Neural crest cell (in vitro differentiated cells): ENCODE data around the gene CXCL13. TPM values are rescaled to one million over a fixed set of nuclear protein-coding genes. Genes with fewer than 3 reads are reported as not detected.

ENCODE experiments used
- DNase-seq: peaks from one replicate; pipeline ENCODE4 v3.0.0; 2021; ENCODE audit warnings: low read depth, mixed read lengths, low spot score
- H3K27ac Mint-ChIP-seq: one replicate; pipeline ENCODE4 v1.8.0; 2021; ENCODE audit warnings: mild to moderate bottlenecking, mixed read lengths; ENCODE audit not compliant: unreplicated experiment
- H3K27me3 Mint-ChIP-seq: 2 replicates; pipeline ENCODE4 v1.8.0; 2021; ENCODE audit warnings: low read depth, mild to moderate bottlenecking, mixed read lengths
- H3K36me3 Mint-ChIP-seq: 2 replicates; pipeline ENCODE4 v1.8.0; 2021; ENCODE audit warnings: low read depth, mild to moderate bottlenecking, mixed read lengths
- H3K4me1 Mint-ChIP-seq: 2 replicates; pipeline ENCODE4 v1.8.0; 2021; ENCODE audit warnings: mixed read lengths
- H3K4me3 Mint-ChIP-seq: one replicate; pipeline ENCODE4 v1.8.0; 2021; ENCODE audit warnings: mild to moderate bottlenecking, mixed read lengths
- H3K9me3 Mint-ChIP-seq: 2 replicates; pipeline ENCODE4 v1.8.0; 2021; ENCODE audit warnings: mixed read lengths
- CTCF ChIP-seq: fragments of 200-600 bp; sonication (generic); conservative IDR thresholded peaks from 2 replicates; pipeline ENCODE4 v1.5.0; 2021; ENCODE audit warnings: antibody characterized with exemption, mild to moderate bottlenecking
- total RNA-seq: library from RNA; stranded (reverse); gene quantifications from 2 replicates; pipeline ENCODE4 v1.2.1, GENCODE V29; 2021

CXCL13 gene
- total RNA-seq, 1 donor from 2014 or later: not detected

- H3K4me1 Mint-ChIP-seq: peaks cover 9% of the 10 kb centered on the region
- no peak overlapping the region for H3K4me3 Mint-ChIP-seq
- no peaks in the 10 kb centered on the region for H3K36me3 Mint-ChIP-seq
- H3K27ac Mint-ChIP-seq: no peak overlapping the region
- peaks cover 7% of the 10 kb centered on the region for H3K9me3 Mint-ChIP-seq
- H3K27me3 Mint-ChIP-seq: no peaks in the 10 kb centered on the region
- no peak for TF ChIP-seq CTCF
- DNase-seq: no peak
Observed at GRCh38 chr4:77615153-77615552, 9.5 kb downstream of the CXCL13 start.

- DNase-seq: no peak
- Mint-ChIP-seq H3K27me3 (no peaks in the 10 kb centered on the region), H3K9me3 (peaks cover 7% of the 10 kb centered on the region), H3K27ac (no peak overlapping the region), H3K36me3 (no peaks in the 10 kb centered on the region), H3K4me3 (no peak overlapping the region), H3K4me1 (peaks cover 9% of the 10 kb centered on the region)
- no peak for TF ChIP-seq CTCF
Observed at GRCh38 chr4:77617203-77617602, 11.6 kb downstream of the CXCL13 start.

GRCh38 chr4:77618383-77619241 lies 13.0 kb downstream of the CXCL13 start:
- Mint-ChIP-seq H3K27me3 (no peaks in the 10 kb centered on the region), H3K4me1 (peaks cover 9% of the 10 kb centered on the region), H3K36me3 (no peaks in the 10 kb centered on the region), H3K27ac (no peak overlapping the region), H3K4me3 (no peak overlapping the region), H3K9me3 (peaks cover 7% of the 10 kb centered on the region)
- peak; percentile 83 for TF ChIP-seq CTCF
- DNase-seq: peak; percentile 75

GRCh38 chr4:77619408-77619807 lies 13.8 kb downstream of the CXCL13 start:
- H3K27ac Mint-ChIP-seq: no peak overlapping the region
- no peak for DNase-seq
- H3K27me3 Mint-ChIP-seq: no peaks in the 10 kb centered on the region
- TF ChIP-seq CTCF: no peak
- peaks cover 9% of the 10 kb centered on the region for H3K4me1 Mint-ChIP-seq
- H3K36me3 Mint-ChIP-seq: no peaks in the 10 kb centered on the region
- H3K9me3 Mint-ChIP-seq: peaks cover 7% of the 10 kb centered on the region
- H3K4me3 Mint-ChIP-seq: no peak overlapping the region

GRCh38 chr4:77621254-77621653 lies 15.6 kb downstream of the CXCL13 start:
- no peak for TF ChIP-seq CTCF

More at GRCh38 chr4:77621254-77621653, 15.6 kb downstream of the CXCL13 start:
- Mint-ChIP-seq H3K4me3 (no peak overlapping the region), H3K9me3 (peaks cover under 1% of the 10 kb centered on the region), H3K27me3 (no peaks in the 10 kb centered on the region), H3K27ac (no peak overlapping the region), H3K36me3 (no peaks in the 10 kb centered on the region), H3K4me1 (peaks cover 9% of the 10 kb centered on the region)
- DNase-seq: no peak
